AG09319 (cell line): Measurements from ENCODE around the gene GHRHR.

Source experiments
- DNase-seq: peaks from one replicate; pipeline ENCODE4 v3.0.0-alpha.2; 2010; ENCODE audit warnings: low read depth; ENCODE audit errors: extremely low read depth
- CTCF ChIP-seq: IDR thresholded peaks from 2 replicates; pipeline ENCODE4 v1.5.1; 2011; ENCODE audit warnings: low read depth, mild to moderate bottlenecking, inconsistent platforms, low read length, moderate library complexity

Gene GHRHR

GRCh38 chr7:30963842-30964241 is at the start of gene GHRHR:
TSS of gene GHRHR (plus strand) at chr7:30963953. CDS start at chr7:30964069, 116 bp downstream.
- TF ChIP-seq CTCF, result no peak
- no peak for DNase-seq

GRCh38 chr7:30914596-30914995 is 49.2 kb upstream of the GHRHR start:
- DNase-seq, result no peak
- TF ChIP-seq CTCF, result no peak

- no peak for TF ChIP-seq CTCF
- DNase-seq, result no peak
Observed at GRCh38 chr7:30915005-30915601, 48.6 kb upstream of the GHRHR start.

- DNase-seq, result no peak
- no peak for TF ChIP-seq CTCF
Observed at GRCh38 chr7:30915751-30916150, 48.0 kb upstream of the GHRHR start.

GRCh38 chr7:30916255-30916654 is 47.5 kb upstream of the GHRHR start:
- DNase-seq, result no peak
- no peak for TF ChIP-seq CTCF

GRCh38 chr7:30916767-30917166 is 47.0 kb upstream of the GHRHR start:
- no peak for TF ChIP-seq CTCF
- no peak for DNase-seq

- no peak for DNase-seq
- TF ChIP-seq CTCF, result no peak
Observed at GRCh38 chr7:30917216-30917893, 46.4 kb upstream of the GHRHR start.
